Brain microvascular endothelial cell (primary cell): Measurements from ENCODE around the gene CLIP4.

ENCODE experiments used
- DNase-seq: peaks from one replicate; pipeline ENCODE4 v3.0.0-alpha.2; 2020
- H3K27ac ChIP-seq: fragments of 250-450 bp; sonication (Bioruptor Pico); 2 replicates; pipeline ENCODE4 v1.5.1; 2020; ENCODE audit warnings: mild to moderate bottlenecking, moderate library complexity
- H3K27me3 ChIP-seq: fragments of 250-450 bp; sonication (Bioruptor Pico); replicated peaks from 2 replicates; pipeline ENCODE4 v1.5.1; 2020; ENCODE audit warnings: mild to moderate bottlenecking
- H3K36me3 ChIP-seq: fragments of 250-450 bp; sonication (Bioruptor Pico); replicated peaks from 2 replicates; pipeline ENCODE4 v1.5.1; 2020; ENCODE audit warnings: mild to moderate bottlenecking
- H3K4me3 ChIP-seq: 2 replicates; pipeline ENCODE4 v1.5.1; 2011; ENCODE audit warnings: low read depth, mild to moderate bottlenecking, control low read depth, low read length, moderate library complexity
- in situ Hi-C: cut with HindIII; loops from 2 replicates; pipeline ENCODE4 v1.10.0; 2017; ENCODE audit warnings: low sequenced_read_pairs, low pct_ligation_motif_present
- TF ChIP-seq, protein P1 (sequence below): IDR thresholded peaks from 2 replicates; pipeline ENCODE4 v1.5.1; 2011; ENCODE audit warnings: low read depth, mild to moderate bottlenecking, moderate library complexity, low read length, control low read depth, inconsistent platforms; ENCODE audit errors: missing control alignments

CLIP4 gene

DNA sequence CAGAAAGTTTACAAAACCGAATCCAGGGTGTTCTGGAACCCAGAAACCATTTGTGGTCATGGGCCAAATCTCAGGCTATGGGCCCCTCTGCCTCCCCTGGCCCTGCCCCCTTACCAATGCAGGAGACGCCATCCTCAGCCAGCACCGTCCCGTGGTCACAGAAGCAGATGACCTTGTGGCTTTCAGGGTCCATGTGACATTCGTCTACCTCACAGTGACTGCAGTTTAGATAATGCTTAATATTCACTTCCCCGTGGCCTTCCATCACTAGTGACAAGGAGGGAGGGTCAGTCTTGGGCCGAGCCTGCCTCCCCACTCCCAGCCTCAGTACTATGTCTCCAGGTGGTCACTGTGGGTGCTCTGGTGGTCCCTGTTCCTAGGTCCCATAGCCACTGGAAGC, 111.6 kb downstream of the CLIP4 start:
- H3K27me3 ChIP-seq: peaks cover 6% of the 10 kb centered on the region
- H3K4me3 ChIP-seq: no peak overlapping the region
- in situ Hi-C loops: no loop called here

DNA sequence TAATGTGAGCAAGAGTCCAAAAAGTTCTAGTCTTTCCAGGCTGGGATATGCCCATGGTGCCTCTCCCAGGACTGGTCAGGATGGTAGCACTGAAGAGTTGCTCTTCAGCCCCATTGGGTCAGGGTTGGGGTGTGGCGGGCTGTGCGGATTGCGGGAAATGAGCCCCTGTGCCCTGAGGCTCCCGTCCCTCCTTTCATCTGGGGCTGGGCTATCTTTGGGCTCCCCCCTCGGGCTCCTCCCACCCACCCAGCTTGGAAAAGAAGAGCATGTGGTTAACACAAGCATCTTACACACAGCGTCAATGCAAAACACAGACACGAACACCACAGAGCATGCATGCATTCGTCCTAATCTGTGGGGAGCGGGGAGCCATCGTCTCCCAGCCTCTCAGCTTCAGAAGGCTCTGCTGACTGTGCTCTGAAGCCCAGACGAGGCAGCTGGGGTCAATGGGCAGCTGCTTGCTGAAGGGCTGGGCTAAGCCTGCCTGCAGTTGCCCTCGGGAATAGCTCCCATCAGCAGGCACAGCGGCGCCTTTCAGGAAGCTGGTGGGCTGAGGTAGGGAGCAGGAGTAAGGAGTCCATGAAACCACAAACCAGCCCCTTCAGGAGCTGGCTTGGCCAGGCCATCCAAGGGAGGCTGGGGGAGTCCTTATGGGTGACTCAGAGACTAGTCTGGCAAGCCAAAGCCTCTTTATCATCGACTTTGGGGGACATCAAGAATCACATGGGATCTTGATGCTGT, 112.9 kb downstream of the CLIP4 start:
- TF ChIP-seq, protein P1, sequence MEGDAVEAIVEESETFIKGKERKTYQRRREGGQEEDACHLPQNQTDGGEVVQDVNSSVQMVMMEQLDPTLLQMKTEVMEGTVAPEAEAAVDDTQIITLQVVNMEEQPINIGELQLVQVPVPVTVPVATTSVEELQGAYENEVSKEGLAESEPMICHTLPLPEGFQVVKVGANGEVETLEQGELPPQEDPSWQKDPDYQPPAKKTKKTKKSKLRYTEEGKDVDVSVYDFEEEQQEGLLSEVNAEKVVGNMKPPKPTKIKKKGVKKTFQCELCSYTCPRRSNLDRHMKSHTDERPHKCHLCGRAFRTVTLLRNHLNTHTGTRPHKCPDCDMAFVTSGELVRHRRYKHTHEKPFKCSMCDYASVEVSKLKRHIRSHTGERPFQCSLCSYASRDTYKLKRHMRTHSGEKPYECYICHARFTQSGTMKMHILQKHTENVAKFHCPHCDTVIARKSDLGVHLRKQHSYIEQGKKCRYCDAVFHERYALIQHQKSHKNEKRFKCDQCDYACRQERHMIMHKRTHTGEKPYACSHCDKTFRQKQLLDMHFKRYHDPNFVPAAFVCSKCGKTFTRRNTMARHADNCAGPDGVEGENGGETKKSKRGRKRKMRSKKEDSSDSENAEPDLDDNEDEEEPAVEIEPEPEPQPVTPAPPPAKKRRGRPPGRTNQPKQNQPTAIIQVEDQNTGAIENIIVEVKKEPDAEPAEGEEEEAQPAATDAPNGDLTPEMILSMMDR: no peak
- in situ Hi-C loops: no loop called here
- H3K27me3 ChIP-seq: peaks cover 6% of the 10 kb centered on the region
- H3K27ac ChIP-seq: no peak overlapping the region
- H3K36me3 ChIP-seq: no peaks in the 10 kb centered on the region
- H3K4me3 ChIP-seq: no peak overlapping the region
- no peak for DNase-seq

More for the DNA sequence above, 111.6 kb downstream of the CLIP4 start:
- TF ChIP-seq, protein P1: no peak
- no peak overlapping the region for H3K27ac ChIP-seq
- DNase-seq: no peak
- no peaks in the 10 kb centered on the region for H3K36me3 ChIP-seq

DNA sequence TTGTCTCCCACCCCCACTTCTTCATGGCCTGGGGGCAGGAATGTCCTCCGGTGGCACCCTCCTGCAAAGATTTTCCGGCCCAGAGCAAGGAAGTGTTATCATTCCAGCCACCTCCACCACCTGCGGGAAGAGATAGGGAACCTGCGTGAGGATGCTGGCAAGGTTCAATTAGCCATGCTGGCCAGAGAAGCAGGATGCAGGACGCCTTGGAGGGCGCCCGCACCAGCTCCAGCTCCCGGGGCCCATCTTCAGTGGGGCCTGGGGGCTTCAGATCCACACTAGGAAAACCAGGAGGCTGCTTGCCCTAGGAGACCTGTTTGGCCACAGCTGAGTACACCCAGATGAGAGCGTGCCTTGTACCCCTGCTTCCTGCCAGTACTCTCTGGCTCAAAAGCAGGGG, 113.7 kb downstream of the CLIP4 start:
- H3K36me3 ChIP-seq: no peaks in the 10 kb centered on the region
- no peak for DNase-seq
- no peak overlapping the region for H3K27ac ChIP-seq
- no peak overlapping the region for H3K4me3 ChIP-seq
- TF ChIP-seq, protein P1: no peak
- in situ Hi-C loops: no loop called here
- H3K27me3 ChIP-seq: peaks cover 6% of the 10 kb centered on the region

DNA sequence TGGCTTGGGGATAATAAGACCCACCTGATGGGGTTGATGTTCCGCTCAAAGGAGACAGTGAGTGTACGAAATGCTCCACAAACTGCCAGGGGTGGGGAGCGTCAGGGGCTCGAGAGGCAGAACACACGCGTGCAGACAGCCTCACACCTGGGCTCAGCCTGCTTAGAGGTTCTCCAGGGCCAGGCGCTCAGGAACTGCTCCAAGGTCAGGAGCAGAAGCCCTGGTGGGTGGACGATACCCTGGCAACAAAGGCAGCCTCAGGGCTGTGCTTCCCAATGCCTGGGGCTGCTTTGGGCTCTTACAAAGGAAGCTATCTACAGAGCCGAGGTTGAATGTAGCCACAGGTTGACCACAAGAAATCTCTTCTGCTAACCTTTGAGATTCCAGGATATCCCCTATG, 114.4 kb downstream of the CLIP4 start:
- Histone ChIP-seq H3K27me3 (peaks cover 6% of the 10 kb centered on the region), H3K4me3 (no peak overlapping the region), H3K36me3 (no peaks in the 10 kb centered on the region), H3K27ac (no peak overlapping the region)
- no peak for DNase-seq
- in situ Hi-C loops: no loop called here
- TF ChIP-seq, protein P1: no peak

DNA sequence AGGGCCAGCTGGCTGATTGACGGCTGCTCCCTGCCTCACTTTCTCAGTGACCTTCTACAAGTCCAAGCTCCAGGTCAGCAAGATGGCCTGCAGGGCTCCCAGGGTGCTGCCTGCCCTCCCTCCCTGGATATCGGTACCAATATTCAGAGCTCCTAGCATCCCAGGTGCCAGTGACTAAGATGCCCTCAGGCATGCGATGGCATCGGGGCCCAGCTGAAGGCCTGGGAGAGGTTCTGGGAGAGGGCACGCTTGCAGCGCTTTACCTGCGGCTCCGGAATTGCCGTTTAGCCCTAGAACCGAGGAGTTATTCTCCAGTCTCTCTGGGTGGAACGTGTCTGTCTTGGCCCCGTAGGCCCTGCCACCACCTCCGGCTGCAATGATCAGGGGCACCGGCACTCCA, 116.8 kb downstream of the CLIP4 start:
- no peak for DNase-seq
- Histone ChIP-seq H3K36me3 (no peaks in the 10 kb centered on the region), H3K27ac (no peak overlapping the region), H3K27me3 (peaks cover 6% of the 10 kb centered on the region), H3K4me3 (no peak overlapping the region)
- TF ChIP-seq, protein P1: no peak
- in situ Hi-C loops: no loop called here

DNA sequence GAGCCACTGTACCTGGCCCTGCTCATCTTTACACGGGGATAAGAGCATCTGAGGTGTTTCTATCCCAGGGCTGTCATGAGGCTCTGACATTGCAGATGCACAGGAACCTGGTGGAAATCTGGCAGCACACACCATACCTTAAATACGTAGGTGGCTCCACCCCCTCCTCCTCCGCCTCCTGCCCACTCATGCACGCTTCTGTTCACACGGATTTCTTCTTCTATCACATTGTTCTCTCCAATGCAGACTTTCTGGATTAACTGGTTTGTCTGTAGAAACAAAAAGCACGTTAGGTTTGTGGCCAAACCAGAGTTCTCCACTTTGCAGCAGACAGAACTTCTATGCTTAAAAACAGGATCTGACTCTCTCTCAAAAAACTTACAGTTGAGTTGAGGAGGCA, 118.2 kb downstream of the CLIP4 start:
- DNase-seq: no peak
- Histone ChIP-seq H3K4me3 (no peak overlapping the region), H3K27ac (no peak overlapping the region), H3K27me3 (peaks cover 3% of the 10 kb centered on the region), H3K36me3 (no peaks in the 10 kb centered on the region)
- TF ChIP-seq, protein P1: no peak
- in situ Hi-C loops: no loop called here
